ENCODE results near the gene PSMF1.
A peak's percentile ranks its signal among the peaks of the same experiment; 100 is the strongest.

Gene PSMF1

DNA sequence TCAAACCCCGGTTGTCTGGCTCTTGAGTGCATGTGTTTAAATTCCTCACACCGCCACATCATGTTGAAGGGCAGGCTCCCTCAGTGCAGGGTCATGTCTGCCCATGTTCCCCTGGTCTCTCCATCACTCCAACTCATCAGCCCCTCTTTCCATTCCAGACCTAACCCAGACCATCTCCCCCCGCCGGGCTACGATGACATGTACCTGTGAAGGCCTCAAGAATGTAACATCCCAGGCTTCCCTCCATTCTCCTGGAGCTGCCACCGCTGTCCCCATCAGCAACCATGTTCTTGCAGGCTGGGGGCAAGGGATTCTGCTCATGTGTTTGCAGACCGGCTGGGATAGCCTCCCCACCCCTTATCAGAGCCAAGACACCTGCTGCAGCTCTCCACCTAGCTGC, 46.5 kb downstream of the PSMF1 start:
- DNase-seq (ENCODE audit: low spot score): no peak

DNA sequence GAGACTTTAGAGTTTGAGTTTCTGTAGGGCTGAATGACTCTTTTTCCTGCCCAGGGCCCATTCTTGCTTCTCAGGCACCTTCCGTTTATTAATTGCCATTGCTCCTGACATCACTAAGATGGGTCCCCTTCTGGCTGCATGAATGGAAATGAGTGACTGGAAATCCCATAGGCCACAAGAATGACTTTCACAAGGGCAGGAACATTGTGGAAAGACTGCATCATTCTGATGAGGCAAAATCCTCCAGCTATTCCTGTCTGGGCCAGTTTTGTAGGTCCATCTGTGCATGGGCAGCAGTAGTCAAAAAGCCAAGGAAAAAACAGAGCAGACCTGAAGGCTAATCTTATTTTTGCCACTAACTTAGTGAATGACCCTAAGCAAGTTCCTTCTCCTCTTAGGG, 47.1 kb downstream of the PSMF1 start:
- DNase-seq (ENCODE audit: low spot score): no peak

DNA sequence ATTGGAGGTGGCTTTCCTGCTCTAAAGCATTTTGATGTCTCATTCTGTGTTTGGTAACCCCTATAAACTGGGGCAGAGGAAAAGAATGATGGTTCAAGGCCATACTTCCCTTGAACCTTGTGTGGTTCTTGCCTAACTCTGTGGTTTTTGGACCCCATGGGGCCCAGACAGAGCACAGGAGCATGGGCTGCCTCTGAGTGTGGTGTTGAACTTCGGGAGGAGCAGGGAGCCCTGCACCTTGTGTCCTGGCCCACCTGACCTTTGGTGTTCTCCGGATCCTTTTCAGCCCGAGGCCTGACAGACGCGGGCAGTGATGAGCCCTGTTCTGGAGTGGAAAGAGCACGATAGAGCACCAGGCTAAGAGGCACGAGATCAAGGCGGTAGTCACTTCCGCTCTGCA, 47.5 kb downstream of the PSMF1 start:
- no peak for DNase-seq (ENCODE audit: low spot score)

DNA sequence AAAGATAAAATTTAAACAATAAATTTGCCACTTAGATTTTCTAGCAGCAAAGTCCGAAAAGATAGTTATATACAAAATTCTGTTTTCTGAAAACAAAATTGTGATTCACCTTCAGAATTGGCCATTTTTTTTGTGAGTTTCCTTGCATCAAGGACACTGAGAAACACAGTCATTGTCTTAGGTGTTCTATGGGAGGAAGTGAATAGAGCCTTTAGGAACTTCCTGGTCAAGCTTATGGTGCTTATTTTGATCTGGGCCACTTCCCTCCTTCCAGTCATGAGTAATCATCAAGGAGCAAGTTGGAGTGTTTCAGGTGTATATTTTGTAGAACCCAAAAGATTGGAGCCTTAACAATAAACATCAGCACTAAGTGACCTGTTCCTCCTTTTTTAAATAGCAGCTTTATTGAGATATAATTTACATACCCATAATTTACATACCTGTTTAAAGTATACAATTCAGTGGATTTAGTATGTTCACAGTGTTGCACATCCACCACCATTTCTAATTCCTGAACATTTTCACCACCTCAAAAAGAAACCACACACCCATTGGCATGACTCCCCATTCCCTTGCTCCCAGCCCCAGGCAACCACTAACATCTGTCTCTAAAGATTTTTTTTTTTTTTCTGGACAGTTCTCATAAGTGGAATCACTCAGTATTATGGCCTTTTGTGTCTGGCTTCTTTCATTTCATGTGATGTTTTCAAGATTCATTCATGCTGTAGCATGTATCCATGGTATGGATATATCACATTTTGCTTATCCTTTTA, 48.7 kb downstream of the PSMF1 start:
- no peak for DNase-seq (ENCODE audit: low spot score)

DNA sequence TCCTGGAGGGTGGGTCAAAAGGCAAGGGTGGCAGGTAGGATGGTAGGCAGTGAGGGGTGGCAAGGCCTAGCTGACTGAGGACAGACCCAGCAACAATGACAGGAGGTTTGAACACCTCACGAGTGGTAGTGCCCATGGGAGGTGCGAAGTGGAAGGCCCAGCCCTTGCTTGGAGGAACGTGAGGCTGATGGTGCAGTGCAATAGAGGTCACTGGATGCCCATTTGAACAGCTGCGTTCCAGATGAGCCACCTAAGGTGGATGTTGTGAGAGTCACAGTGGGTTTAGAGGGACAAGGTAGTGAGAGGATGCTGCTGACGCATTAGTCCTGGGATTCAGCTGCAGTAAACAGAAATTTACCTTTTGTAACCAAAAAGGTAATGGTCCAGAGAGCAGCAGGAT, 50.8 kb downstream of the PSMF1 start:
- no peak for DNase-seq (ENCODE audit: low spot score)

DNA sequence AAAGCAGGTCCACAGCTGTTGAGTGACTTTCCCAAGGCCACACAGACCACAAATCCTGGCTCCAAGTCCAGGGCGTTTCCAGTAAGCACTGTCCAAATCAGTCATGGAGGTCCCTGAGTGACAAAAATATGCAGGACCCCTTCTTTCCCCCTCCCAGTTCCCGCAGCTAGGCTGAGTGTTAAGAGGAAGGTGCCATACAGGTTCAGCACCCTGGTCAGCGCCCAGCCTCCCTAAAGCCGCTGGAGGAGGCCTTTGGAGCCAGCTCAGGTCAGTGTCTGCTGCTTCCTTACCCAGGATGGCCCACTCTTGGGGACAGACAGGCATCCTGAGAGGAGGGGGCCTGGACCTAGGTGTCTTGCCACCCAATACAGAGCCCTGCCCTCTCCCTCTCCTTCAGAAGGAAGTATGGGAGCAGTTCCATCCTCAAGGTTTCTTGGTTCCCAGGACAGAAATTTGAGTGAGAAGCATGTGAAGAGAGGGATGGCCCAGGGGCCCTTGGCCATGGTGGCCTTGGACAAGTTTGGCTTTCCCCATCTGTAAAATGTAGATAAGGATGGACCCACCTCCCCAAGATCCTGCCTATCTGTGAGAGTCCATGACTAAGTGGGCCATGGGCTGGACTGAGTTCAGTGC, 53.2 kb downstream of the PSMF1 start:
- DNase-seq (ENCODE audit: low spot score): peak; percentile 16

DNA sequence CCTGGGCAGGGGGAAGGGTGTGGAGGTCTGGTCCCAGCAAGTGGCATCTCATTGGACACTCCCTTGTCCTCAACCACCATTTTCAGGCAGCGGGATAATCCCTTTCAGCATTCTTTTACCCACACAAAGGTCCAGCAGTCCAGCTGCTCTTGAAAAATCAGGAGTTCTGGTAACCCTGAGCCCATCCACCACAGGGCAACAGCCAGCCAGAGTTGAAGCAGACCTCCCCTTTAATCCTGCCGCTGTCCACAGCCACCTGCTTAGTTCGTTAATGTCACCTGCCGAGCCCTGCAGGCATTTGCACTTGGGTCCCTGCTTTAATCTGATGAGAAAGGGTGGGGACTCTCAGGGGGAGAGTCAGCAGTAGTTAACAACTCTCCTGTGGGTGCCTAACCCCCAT, 55.3 kb downstream of the PSMF1 start:
- DNase-seq (ENCODE audit: low spot score): no peak

DNA sequence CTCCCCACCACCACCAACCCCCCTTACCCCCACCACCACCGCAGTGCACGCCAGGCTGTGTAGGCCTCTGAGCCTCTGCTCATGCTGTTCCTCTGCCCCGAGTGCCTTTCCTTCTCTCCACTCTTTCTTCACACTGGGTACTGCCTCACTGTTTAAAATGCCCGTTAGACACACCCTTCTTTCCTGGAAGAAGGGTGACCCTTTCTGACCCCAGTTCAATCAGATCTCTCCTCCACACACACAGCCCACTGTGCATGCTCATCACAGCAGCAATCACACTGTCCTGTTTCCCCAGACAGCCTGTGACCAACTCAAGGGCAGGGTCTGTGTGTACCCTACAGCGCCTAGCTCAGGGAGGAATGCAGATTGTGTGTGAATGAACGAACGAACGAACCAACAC, 56.4 kb downstream of the PSMF1 start:
- no peak for DNase-seq (ENCODE audit: low spot score)

DNA sequence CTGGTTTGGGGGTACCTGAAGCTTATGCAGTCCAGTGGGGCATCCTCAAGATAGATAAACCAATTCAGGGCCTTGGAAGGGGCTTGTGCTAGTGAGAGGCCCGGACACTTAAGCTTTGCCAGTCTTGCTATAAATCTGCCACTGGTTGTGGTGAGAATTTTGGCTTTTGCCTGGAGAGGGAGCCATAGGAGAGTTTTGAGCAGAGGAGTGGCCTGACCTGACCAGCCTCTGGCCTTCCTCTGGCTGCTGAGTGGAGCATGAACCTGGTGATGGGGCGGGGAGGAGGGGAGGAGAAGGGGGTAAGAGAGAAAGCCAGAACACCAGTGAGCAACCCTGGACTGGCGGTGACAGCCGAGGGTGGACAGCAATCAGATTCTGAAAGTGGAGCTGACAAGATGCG, 59.3 kb downstream of the PSMF1 start:
- DNase-seq (ENCODE audit: low spot score): peak; percentile 15

DNA sequence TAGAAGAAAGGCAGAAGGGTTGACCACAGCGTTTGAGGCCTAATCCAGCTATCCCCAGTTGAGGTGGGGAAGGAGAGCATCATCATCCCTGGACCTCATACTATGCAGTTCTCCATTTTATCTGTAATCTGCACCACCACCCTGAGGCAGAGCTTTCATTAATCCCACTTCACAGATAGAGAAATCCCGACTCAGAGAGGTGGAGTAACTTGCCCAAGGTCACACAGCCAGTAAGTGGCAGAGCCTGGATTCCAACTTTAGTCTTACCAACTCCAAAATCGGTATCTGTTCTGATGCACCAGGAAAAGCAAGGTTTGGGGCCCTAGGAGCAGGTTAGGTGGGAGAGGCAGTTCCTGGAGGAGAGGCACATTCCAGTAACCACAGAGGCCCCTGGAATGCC, 59.7 kb downstream of the PSMF1 start:
- DNase-seq (ENCODE audit: low spot score): no peak

DNA sequence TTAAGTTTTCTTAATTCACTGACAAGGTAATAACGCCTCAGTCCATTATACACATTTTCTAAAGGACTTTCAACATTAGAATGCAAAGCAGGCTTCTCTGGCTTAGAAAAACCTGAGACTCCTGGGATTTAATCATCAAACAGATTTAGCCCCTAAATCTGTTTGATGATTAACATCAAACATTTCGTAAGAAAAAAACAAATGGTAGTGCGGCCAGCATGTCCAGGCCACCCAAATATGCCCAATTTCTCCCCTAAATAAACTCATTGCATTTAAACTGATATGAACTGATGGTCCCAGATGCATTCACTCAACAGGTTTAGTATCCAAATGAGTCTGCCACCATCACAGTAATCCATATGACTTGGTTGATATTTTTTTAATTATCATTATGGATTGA, 60.2 kb downstream of the PSMF1 start:
- no peak for DNase-seq (ENCODE audit: low spot score)

DNA sequence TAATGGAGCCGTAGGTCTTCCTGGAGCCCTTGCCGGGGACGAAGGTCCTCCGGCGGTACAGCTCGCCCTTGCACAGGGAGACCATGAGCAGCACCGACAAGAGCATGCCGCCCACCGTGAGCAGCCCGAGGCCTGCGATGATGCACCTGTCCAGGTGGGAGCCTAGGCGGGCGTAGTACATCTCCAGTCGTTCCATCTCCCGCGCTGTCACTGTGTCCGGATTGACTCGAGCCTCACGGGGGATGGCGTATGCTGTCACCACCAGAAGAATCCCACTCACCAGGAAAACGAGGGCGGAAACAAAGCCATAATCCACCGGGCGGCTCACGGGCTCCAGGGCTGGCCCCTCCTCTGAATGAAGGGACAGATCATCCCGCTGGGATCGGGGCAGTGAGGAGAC, 62.5 kb downstream of the PSMF1 start:
- no peak for DNase-seq (ENCODE audit: low spot score)

DNA sequence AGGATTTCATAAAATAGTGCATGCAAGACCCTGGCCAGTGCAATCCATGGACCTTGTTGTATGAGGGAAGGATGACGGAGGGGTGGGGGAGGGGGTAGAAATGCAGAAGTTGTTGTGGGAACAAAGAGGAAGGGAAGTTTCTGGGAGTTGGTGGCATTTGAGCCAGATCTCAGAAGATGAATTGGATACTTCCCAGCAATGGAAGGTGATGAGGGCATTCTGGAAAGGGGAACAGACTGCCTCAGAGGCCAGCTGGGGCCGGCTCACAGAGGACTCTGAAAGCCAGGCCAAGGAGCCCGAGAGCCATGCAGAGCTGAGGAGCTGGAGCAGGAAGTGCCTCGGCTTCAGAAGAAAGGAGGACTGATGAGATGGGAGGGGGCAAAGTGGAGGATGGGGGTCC, 63.7 kb downstream of the PSMF1 start:
- no peak for DNase-seq (ENCODE audit: low spot score)

DNA sequence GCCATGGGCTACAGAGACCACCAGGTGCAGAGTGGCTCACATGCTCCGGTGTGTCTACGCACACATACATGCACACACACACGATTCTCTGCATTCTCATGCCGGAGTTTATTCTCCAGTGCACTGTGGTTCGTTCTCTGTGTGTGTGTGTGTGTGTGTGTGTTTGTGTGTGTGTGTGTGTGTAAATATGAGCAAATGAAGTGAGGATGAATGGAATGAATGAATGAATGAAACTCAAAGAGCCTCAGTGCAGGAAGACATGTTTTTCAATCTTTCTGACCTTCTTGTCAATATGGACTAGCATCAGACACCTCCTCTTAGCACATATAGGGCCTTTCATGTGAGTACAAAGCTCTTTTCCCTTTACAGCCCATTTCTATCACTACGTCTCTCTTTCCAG, 64.8 kb downstream of the PSMF1 start:
- no peak for DNase-seq (ENCODE audit: low spot score)

DNA sequence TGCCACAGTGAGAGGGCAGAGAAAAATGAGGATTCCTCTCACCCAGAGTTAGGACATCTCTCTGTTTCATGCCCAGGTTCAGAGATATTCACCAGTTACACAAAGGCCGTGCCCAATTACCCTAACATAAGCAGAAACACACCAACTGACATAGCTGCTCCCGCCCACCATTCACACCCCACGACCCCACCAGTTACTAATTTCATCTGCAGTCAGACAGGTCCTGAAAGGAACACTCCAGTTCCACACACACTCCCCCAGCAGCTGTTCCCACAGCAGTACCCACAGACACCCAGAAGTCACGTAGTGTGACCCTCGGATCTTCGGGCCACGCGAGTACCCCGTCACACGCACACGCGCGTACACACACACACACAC, 65.8 kb downstream of the PSMF1 start:
- no peak for DNase-seq (ENCODE audit: low spot score)

DNA sequence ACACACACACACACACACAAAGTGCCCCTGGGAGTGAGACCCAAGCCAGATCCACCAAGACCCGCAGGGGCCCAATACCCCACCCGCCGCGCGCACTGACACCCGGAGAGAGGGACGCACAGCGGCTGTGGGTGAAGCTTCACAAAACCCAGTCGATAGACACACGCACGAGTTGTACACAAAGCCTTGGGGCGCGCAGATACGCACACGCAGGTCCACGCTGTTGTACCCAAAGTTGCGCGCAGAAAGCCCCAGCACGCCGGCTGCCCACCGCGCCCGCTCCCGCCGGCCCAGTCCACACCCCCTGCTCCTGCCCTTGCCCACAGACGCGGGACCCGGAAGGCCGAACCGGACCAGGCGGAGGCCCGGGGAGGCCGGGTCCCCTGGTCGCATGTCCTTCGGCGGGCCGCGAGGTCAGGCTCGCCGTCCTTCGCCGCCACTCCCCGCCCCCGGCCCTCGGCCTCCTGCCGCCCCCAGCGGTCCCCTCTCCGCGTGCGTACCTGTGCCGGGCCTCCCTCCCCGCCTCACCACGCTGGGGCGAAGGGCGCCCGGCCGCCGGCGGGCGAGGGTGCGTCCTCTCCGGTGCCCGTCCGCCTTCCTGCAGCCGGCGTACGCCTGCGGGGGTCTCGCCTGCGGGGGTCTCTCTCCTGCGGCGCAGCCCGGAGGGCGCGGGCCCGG, 66.4 kb downstream of the PSMF1 start, which contains the start of gene TMEM74B:
TMEM74B (minus strand) TSS at position 344 of the 678 bp plus-strand sequence. CDS start 1,180 bp downstream, outside the sequence.
- DNase-seq (ENCODE audit: low spot score): no peak

DNA sequence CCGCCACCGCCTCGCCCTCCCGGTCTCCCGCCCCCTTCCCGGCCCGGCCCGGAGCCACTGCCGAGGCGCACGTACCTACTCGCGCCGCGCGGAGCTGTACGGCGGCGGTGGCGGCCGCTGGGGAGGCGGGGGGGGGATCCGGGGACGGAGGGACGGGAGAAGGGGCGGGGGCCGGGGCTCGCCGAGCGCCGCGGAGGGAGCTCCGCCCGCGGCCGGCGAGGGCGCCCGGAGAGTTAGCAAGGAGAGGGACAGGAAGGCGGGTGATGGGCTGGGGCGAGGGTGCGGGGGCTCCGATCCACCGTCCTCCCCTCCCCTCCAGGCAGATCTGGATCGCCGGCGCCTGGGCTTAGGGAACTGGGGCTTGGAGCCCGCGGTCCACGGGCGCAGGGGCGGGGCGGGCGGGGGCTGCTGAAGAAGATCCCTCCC, 66.9 kb downstream of the PSMF1 start:
- no peak for DNase-seq (ENCODE audit: low spot score)

DNA sequence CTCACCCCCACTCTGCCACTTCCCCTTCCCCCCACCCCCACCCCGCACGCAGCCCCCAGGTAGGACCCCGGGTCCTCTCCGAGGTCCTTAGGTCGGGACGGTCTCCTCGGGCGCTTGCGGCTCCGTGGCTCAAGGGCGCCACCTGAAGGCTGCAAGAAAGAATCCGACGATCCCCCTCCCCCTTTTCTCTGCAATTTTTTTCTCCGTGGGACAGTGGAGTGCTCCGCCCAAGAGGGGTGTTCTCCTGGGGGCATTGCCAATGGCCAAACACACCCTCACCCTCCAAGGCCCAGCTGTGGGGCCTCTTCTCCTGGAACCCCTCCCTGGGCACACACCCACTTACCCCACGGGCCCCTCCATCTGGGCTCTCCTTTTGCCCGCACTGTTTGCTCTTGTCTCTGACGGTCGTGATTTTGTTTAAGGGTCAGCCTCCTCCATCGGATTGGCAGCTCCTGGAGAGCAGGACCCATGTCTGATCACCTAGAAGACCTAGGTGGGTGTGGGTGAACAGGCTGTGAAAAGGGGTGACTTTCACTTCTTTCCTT, 67.5 kb downstream of the PSMF1 start:
- DNase-seq (ENCODE audit: low spot score): peak; percentile 35

DNA sequence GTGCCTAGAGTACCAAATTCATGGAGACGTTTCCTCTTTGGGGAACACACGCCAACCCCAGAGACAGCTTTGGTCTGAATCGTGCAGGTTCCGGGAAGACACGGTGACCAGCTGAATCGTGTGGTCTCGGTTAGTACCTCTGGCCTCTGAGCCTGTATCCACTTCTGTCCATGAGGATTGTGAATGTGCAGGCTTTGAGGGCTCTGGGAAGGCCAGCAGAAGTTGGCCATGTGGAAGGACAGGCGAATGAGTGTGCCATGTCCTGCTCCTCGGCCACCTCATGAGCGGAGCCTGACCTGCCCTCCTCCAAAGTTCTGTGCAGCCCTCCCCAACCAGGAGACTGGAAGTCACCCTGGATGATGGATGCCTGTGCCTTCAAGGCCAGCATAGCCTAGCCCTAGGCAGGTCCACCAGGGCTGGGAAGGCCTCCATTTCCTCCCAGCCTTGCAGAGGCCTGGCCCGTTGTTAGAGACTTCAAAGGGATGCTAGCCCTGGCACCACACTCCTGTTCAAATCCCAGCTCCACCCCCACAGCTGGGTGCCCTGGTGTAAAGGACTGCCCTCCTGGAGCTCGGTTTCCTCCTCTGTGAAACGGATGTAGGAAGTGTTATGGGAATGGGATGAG, 68.1 kb downstream of the PSMF1 start:
- no peak for DNase-seq (ENCODE audit: low spot score)

DNA sequence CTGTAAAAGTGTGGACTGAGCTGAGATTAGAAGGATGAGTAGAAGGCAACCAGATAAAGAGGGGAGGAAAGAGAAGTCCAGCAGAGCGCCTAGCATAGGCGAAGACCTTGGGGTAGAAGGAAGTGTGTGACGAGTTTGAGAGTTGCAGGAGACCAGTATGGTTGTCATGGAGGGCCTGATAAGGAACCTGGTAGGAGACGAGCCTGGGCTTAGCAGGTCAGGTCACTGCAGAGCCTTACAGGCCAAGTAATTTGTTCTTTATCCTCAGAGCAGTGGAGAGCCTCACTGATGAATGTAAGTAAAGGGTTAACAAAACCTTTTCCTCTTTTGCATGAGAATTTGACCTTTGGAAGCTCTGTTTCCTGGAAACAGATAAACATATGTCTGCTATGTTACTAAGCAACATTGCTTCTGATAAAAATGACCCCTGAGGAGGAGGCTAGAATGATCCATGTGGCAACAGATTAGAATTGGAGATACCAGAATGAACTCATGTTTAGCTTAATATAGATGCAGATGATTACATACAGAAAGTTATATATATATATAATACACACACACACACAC, 69.3 kb downstream of the PSMF1 start:
- no peak for DNase-seq (ENCODE audit: low spot score)

DNA sequence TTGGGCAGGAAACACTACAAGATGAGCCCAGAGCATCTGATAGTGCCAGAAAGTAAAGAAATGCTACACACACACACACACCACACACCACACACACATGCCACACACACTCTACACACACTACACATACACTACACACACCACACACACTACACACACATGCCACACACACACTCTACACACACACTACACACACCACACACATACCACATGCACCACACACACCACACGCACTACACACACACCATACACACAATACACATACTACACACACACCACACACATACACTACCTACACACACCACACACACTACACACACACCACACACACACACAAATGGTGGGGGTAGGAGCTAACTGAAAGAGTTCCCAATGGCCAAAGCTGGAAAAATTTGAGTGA, 69.9 kb downstream of the PSMF1 start:
- DNase-seq (ENCODE audit: low spot score): no peak

DNA sequence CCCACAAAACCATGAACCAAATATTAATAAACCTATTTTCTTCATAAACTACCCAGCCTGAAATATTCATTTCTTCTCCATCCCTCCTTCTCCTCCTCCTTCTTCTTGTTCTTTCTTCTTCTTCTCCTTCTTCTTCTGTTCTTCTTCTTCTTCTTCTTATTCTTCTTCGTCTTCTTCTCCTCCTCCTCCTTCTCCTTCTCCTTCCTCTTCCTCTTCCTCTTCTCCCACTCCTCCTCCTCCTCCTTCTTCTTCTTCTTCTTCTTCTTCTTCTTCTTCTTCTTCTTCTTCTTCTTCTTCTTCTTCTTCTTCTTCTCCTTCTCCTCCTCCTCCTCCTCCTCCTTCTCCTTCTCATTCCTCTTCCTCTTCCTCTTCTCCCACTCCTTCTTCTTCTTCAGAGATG, 71.4 kb downstream of the PSMF1 start:
- no peak for DNase-seq (ENCODE audit: low spot score)

All from NAMALWA (cell line).